Mesenchymal stem cell (in vitro differentiated cells and primary cell): ENCODE results near the gene LENG1.
"Not testable (repeated sequence)": the region's sequence is repeated elsewhere in the genome, so short reads cannot be mapped to it uniquely, and the experiment has no call there.

ENCODE experiments used
- DNase-seq: peaks from one replicate; pipeline ENCODE4 v3.0.0-alpha.2; 2013
- H2AFZ ChIP-seq: one replicate; pipeline ENCODE4 v1.6.1; 2013; ENCODE audit warnings: low read depth, mild to moderate bottlenecking, control low read depth, inconsistent platforms, low read length, moderate library complexity
- H2AK5ac ChIP-seq: 2 replicates; pipeline ENCODE4 v1.6.1; 2013; ENCODE audit warnings: low read length, moderate library complexity, mild to moderate bottlenecking, inconsistent platforms; ENCODE audit not compliant: severe bottlenecking
- H2BK120ac ChIP-seq: one replicate; pipeline ENCODE4 v1.6.1; 2013; ENCODE audit warnings: low read depth, mild to moderate bottlenecking, inconsistent platforms, low read length, moderate library complexity
- H2BK12ac ChIP-seq, 2 experiments: one replicate each; pipeline ENCODE4 v1.6.1; 2013; ENCODE audit warnings: inconsistent platforms in 2 of 2, low read length in 2 of 2, mild to moderate bottlenecking in 2 of 2, moderate library complexity in 2 of 2, control low read depth in 1 of 2
- H2BK15ac ChIP-seq: one replicate; pipeline ENCODE4 v1.6.1; 2013; ENCODE audit warnings: mild to moderate bottlenecking, low read depth, inconsistent platforms; ENCODE audit not compliant: poor library complexity, severe bottlenecking
- H2BK5ac ChIP-seq: 2 replicates; pipeline ENCODE4 v1.6.1; 2013; ENCODE audit warnings: low read depth, mild to moderate bottlenecking, low read length, control low read depth, inconsistent platforms; ENCODE audit not compliant: poor library complexity, severe bottlenecking
- H3K14ac ChIP-seq, 2 experiments: one replicate each; pipeline ENCODE4 v1.6.1; 2013; ENCODE audit warnings: inconsistent platforms in 2 of 2, low read length in 2 of 2, control low read depth in 1 of 2, mild to moderate bottlenecking in 1 of 2, moderate library complexity in 1 of 2
- H3K18ac ChIP-seq, 2 experiments: one replicate each; pipeline ENCODE4 v1.6.1; 2013; ENCODE audit warnings: inconsistent platforms in 2 of 2, low read length in 2 of 2, control low read depth in 1 of 2, low read depth in 1 of 2, mild to moderate bottlenecking in 1 of 2
- H3K23ac ChIP-seq, 2 experiments: one replicate each; pipeline ENCODE4 v1.6.1; 2013; ENCODE audit warnings: inconsistent platforms in 2 of 2, low read length in 2 of 2, mild to moderate bottlenecking in 2 of 2, moderate library complexity in 2 of 2, control low read depth in 1 of 2
- H3K27ac ChIP-seq: 2 replicates; pipeline ENCODE4 v1.5.1; 2013; ENCODE audit warnings: mild to moderate bottlenecking, moderate library complexity, low read length, control low read depth, inconsistent platforms; ENCODE audit not compliant: poor library complexity, severe bottlenecking
- H3K27me3 ChIP-seq, 2 experiments: 2 replicates each; pipeline versions ENCODE4 v1.6.1 to v1.7.0; 2013; ENCODE audit warnings: low read length in 2 of 2, mild to moderate bottlenecking in 2 of 2, moderate library complexity in 2 of 2, control low read depth in 1 of 2, inconsistent platforms in 1 of 2; ENCODE audit not compliant: control insufficient read depth in 1 of 2, insufficient read depth in 1 of 2
- H3K36me3 ChIP-seq, 2 experiments: 2 replicates each; pipeline versions ENCODE4 v1.6.1 to v1.7.0; 2013; ENCODE audit warnings: low read length in 2 of 2, control low read depth in 1 of 2, inconsistent platforms in 1 of 2, low read depth in 1 of 2, mild to moderate bottlenecking in 1 of 2; ENCODE audit not compliant: insufficient read depth in 2 of 2, control insufficient read depth in 1 of 2
- H3K4ac ChIP-seq, 2 experiments: one replicate each; pipeline ENCODE4 v1.6.1; 2013; ENCODE audit warnings: inconsistent platforms in 2 of 2, low read length in 2 of 2, mild to moderate bottlenecking in 2 of 2, moderate library complexity in 2 of 2, control low read depth in 1 of 2, low read depth in 1 of 2
- H3K4me1 ChIP-seq: 2 replicates; pipeline ENCODE4 v1.6.1; 2013; ENCODE audit warnings: low read depth, low read length, control low read depth; ENCODE audit not compliant: control insufficient read depth, insufficient read depth
- H3K4me2 ChIP-seq: 2 replicates; pipeline ENCODE4 v1.6.1; 2013; ENCODE audit warnings: low read length, mild to moderate bottlenecking, inconsistent platforms; ENCODE audit not compliant: poor library complexity, severe bottlenecking
- H3K4me3 ChIP-seq, 2 experiments: 2 replicates each; pipeline versions ENCODE4 v1.5.1 to v1.7.0; 2013; ENCODE audit warnings: low read length in 2 of 2, mild to moderate bottlenecking in 2 of 2, control low read depth in 1 of 2, low read depth in 1 of 2; ENCODE audit not compliant: insufficient read depth in 1 of 2
- H3K79me1 ChIP-seq: replicated peaks from 2 replicates; pipeline ENCODE4 v1.6.1; 2013; ENCODE audit warnings: mild to moderate bottlenecking, control low read depth, low read length, inconsistent platforms; ENCODE audit not compliant: poor library complexity, severe bottlenecking
- H3K9ac ChIP-seq: 2 replicates; pipeline ENCODE4 v1.7.0; 2013; ENCODE audit warnings: mild to moderate bottlenecking, low read length, moderate library complexity
- H3K9me3 ChIP-seq: 2 replicates; pipeline ENCODE4 v1.7.0; 2013; ENCODE audit warnings: mild to moderate bottlenecking, low read length; ENCODE audit not compliant: control insufficient read depth
- H4K8ac ChIP-seq: one replicate; pipeline ENCODE4 v1.6.1; 2013; ENCODE audit warnings: inconsistent platforms, mild to moderate bottlenecking, low read length, moderate library complexity
- H4K91ac ChIP-seq: one replicate; pipeline ENCODE4 v1.6.1; 2013; ENCODE audit warnings: mild to moderate bottlenecking, low read length, inconsistent platforms
- WGBS: methylation state at CpG from one replicate; pipeline ENCODE4 v1.1.7; 2013; ENCODE audit warnings: mixed read lengths; 5-methylcytosine and 5-hydroxymethylcytosine counted together

Gene LENG1

GRCh38 chr19:54207193-54207592, 47.7 kb upstream of the LENG1 start:
- H2AFZ ChIP-seq, H2BK15ac ChIP-seq, H2BK120ac ChIP-seq, H3K14ac ChIP-seq, H4K8ac ChIP-seq, H3K23ac ChIP-seq, H2AK5ac ChIP-seq, H3K27ac ChIP-seq, H3K79me1 ChIP-seq, H3K9me3 ChIP-seq, DNase-seq, H3K18ac ChIP-seq, H3K4me2 ChIP-seq, H3K4ac ChIP-seq, H4K91ac ChIP-seq, H3K27me3 ChIP-seq, H2BK12ac ChIP-seq, H2BK5ac ChIP-seq, H3K4me3 ChIP-seq: not testable (repeated sequence)
- peak overlapping the region; percentile 82 for H3K9ac ChIP-seq
- peaks cover 60% of the 10 kb centered on the region for H3K4me1 ChIP-seq
- WGBS: 98% methylated on average over 16 of the region's 23 CpGs
- H3K36me3 ChIP-seq: peaks cover 60 to 75% of the 10 kb centered on the region in 2 experiments

- Histone ChIP-seq H2AFZ (no peak overlapping the region), H3K4ac (no peak overlapping the region), H3K18ac (no peak overlapping the region), H3K27ac (no peak overlapping the region), H3K36me3 (peaks cover 62 to 79% of the 10 kb centered on the region in 2 experiments), H3K9me3 (no peaks in the 10 kb centered on the region), H3K4me2 (no peak overlapping the region), H4K8ac (no peak overlapping the region), H2BK5ac (no peak overlapping the region), H3K4me3 (no peak overlapping the region), H2BK15ac (no peak overlapping the region), H4K91ac (no peak overlapping the region), H2BK12ac (no peak overlapping the region), H3K27me3 (no peaks in the 10 kb centered on the region), H3K9ac (peak overlapping the region; percentile 36), H2AK5ac (no peak overlapping the region), H2BK120ac (no peak overlapping the region), H3K23ac (peak overlapping the region in 1 of 2 experiments; percentile 16), H3K14ac (no peak overlapping the region), H3K79me1 (peaks cover 2% of the 10 kb centered on the region), H3K4me1 (peaks cover 62% of the 10 kb centered on the region)
- WGBS: 92% methylated on average over 13 of the region's 13 CpGs
- no peak for DNase-seq
These were observed 47.3 kb upstream of the LENG1 start for GRCh38 chr19:54206831-54207177.

DNA sequence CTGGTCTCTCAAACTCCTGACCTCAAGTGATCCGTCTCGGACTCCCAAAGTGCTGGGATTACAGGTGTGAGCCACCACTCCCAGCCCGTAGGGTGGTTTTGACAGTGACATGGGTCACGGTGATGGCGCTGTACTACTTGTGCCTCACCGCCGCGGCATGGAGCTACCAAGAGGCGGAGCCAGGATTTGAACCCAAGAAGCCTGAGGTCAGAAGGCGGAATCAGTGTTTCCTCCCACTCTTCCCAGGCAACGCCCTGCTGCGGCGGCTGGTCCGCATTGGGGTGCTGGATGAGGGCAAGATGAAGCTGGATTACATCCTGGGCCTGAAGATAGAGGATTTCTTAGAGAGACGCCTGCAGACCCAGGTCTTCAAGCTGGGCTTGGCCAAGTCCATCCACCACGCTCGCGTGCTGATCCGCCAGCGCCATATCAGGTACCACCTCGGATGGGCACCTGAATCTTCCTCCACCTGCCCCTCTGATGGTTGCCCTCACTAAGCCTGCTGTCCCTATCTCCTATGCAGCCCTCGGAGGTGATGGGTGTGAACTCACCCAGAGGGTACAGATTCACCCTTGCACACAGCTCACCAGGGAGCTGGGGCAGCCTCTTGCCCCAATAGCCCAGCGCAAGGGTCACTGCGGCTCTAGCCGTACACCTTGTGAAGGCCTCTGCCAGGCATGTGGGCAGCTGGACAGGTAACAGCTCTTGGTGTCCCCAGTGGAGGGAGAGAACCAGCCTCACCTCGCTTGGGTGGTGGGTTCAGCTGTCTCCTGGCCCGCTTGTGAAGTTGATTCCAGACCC, 46.7 kb upstream of the LENG1 start:
- H3K4me2 ChIP-seq: no peak overlapping the region
- H3K4me3 ChIP-seq: no peak overlapping the region
- no peak overlapping the region for H2BK12ac ChIP-seq
- H3K9ac ChIP-seq: peak overlapping the region; percentile 36
- H3K14ac ChIP-seq: no peak overlapping the region
- no peak overlapping the region for H3K27ac ChIP-seq
- H3K4ac ChIP-seq: no peak overlapping the region
- H2AFZ ChIP-seq: no peak overlapping the region
- peaks cover 59% of the 10 kb centered on the region for H3K4me1 ChIP-seq
- H3K36me3 ChIP-seq: peaks cover 63 to 82% of the 10 kb centered on the region in 2 experiments
- no peak overlapping the region for H2BK120ac ChIP-seq
- H3K27me3 ChIP-seq: no peaks in the 10 kb centered on the region
- no peak overlapping the region for H2BK15ac ChIP-seq
- H3K23ac ChIP-seq: no peak overlapping the region
- no peak overlapping the region for H3K18ac ChIP-seq
- no peak for DNase-seq
- H4K91ac ChIP-seq: no peak overlapping the region
- no peak overlapping the region for H2AK5ac ChIP-seq
- 95% methylated on average over 27 of the region's 27 CpGs for WGBS
- no peak overlapping the region for H2BK5ac ChIP-seq
- no peaks in the 10 kb centered on the region for H3K9me3 ChIP-seq
- peaks cover under 1% of the 10 kb centered on the region for H3K79me1 ChIP-seq
- H4K8ac ChIP-seq: no peak overlapping the region

DNA sequence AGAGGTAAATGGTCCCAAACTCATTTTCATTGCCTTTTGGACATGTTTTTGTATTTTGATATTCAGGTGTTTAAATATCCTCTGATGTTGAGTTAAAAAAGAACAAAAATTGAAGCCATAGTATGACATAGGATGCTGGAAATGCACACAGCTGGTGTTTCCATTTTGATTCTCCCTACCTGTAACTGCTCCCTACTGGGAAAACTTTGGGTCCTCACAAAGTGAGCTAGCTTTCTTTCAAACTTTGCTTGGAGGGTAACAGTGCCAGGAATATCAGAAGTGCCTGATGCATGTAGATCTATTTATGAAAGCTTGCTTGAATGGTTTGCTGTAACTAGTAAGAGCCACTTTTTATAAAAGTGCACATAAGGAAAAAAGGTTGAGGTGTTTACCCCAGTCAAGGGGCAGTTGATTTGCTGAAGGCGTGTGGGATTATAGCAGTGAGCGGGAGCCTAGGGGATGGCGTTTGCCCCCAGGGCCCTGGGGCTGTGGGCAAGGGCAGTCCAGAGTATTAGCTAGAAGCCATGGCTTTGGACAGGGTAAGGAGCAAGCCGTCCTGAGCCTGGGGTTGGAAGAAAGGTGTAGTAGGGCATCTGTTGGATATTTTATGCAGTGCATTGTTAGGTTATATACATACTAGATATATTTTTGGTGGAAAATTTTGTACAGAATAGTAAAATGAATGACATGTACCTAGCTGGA, 45.4 kb upstream of the LENG1 start:
- H3K14ac ChIP-seq: no peak overlapping the region
- DNase-seq: no peak
- H3K18ac ChIP-seq: no peak overlapping the region
- no peak overlapping the region for H3K23ac ChIP-seq
- H3K9ac ChIP-seq: peak overlapping the region; percentile 97
- peaks cover 50% of the 10 kb centered on the region for H3K4me1 ChIP-seq
- no peak overlapping the region for H4K91ac ChIP-seq
- no peaks in the 10 kb centered on the region for H3K9me3 ChIP-seq
- 96% methylated on average over 4 of the region's 4 CpGs for WGBS
- H2AFZ ChIP-seq: no peak overlapping the region
- H2BK120ac ChIP-seq: no peak overlapping the region
- H2BK5ac ChIP-seq: no peak overlapping the region
- H2AK5ac ChIP-seq: no peak overlapping the region
- no peak overlapping the region for H2BK15ac ChIP-seq
- no peak overlapping the region for H3K4me2 ChIP-seq
- H3K36me3 ChIP-seq: peaks cover 62 to 77% of the 10 kb centered on the region in 2 experiments
- H3K27me3 ChIP-seq: no peaks in the 10 kb centered on the region
- no peak overlapping the region for H2BK12ac ChIP-seq
- no peaks in the 10 kb centered on the region for H3K79me1 ChIP-seq
- H3K27ac ChIP-seq: no peak overlapping the region
- H3K4ac ChIP-seq: no peak overlapping the region
- H3K4me3 ChIP-seq: peak overlapping the region in 1 of 2 experiments; percentile 35
- no peak overlapping the region for H4K8ac ChIP-seq
